GM18873 (cell line): ENCODE measurements around the gene UGT1A7.
"Not testable (repeated sequence)": the region's sequence is repeated elsewhere in the genome, so short reads cannot be mapped to it uniquely, and the experiment has no call there.

Experiments used
- ATAC-seq: cut with Tn5 transposase; IDR thresholded peaks from one replicate; pipeline ENCODE4 v1.9.1; 2021; ENCODE audit warnings: mild to moderate bottlenecking, moderate library complexity, moderate number of reproducible peaks; ENCODE audit not compliant: unreplicated experiment, low FRiP score

The UGT1A7 gene

GRCh38 chr2:233681521-233682099, at the start of gene UGT1A7:
Gene UGT1A7 (plus strand): TSS chr2:233681901. CDS start chr2:233681938, 37 bp downstream.
- ATAC-seq: no peak

GRCh38 chr2:233636306-233636705, 45.4 kb upstream of the UGT1A7 start, which contains the start of gene UGT1A10:
Gene UGT1A10 (plus strand): TSS chr2:233636448. CDS start chr2:233636523, 75 bp downstream.
- ATAC-seq: not testable (repeated sequence)

GRCh38 chr2:233638836-233639235, 42.9 kb upstream of the UGT1A7 start:
- ATAC-seq: no peak

- no peak for ATAC-seq
Measured at GRCh38 chr2:233639860-233640259, 41.8 kb upstream of the UGT1A7 start.

- no peak for ATAC-seq
Measured at GRCh38 chr2:233643128-233643527, 38.6 kb upstream of the UGT1A7 start.

GRCh38 chr2:233646033-233646432, 35.7 kb upstream of the UGT1A7 start:
- ATAC-seq: not testable (repeated sequence)

- ATAC-seq: no peak
Measured at GRCh38 chr2:233650981-233651380, 30.7 kb upstream of the UGT1A7 start.

GRCh38 chr2:233651430-233651829, 30.3 kb upstream of the UGT1A7 start:
- no peak for ATAC-seq

GRCh38 chr2:233654501-233654900, 27.2 kb upstream of the UGT1A7 start:
- no peak for ATAC-seq

GRCh38 chr2:233655043-233655442, 26.7 kb upstream of the UGT1A7 start:
- no peak for ATAC-seq

- not testable (repeated sequence) for ATAC-seq
Measured at GRCh38 chr2:233655943-233656342, 25.8 kb upstream of the UGT1A7 start.

- no peak for ATAC-seq
Measured at GRCh38 chr2:233656443-233656842, 25.3 kb upstream of the UGT1A7 start.

GRCh38 chr2:233658610-233659009, 23.1 kb upstream of the UGT1A7 start:
- no peak for ATAC-seq

- ATAC-seq: no peak
Measured at GRCh38 chr2:233663911-233664310, 17.8 kb upstream of the UGT1A7 start.

- ATAC-seq: no peak
Measured at GRCh38 chr2:233668605-233669260, 13.0 kb upstream of the UGT1A7 start.

GRCh38 chr2:233671290-233672161, 10.2 kb upstream of the UGT1A7 start, which contains the start of gene UGT1A9:
Gene UGT1A9 (plus strand): TSS chr2:233671898. CDS start chr2:233671935, 37 bp downstream.
- ATAC-seq: no peak

- ATAC-seq: no peak
Measured at GRCh38 chr2:233672886-233673285, 8.8 kb upstream of the UGT1A7 start.

- no peak for ATAC-seq
Measured at GRCh38 chr2:233673896-233674295, 7.8 kb upstream of the UGT1A7 start.

GRCh38 chr2:233674314-233674713, 7.4 kb upstream of the UGT1A7 start:
- ATAC-seq: no peak

GRCh38 chr2:233674995-233675394, 6.7 kb upstream of the UGT1A7 start:
- no peak for ATAC-seq

- ATAC-seq: no peak
Measured at GRCh38 chr2:233676046-233676445, 5.7 kb upstream of the UGT1A7 start.
